GM18873 (cell line): ENCODE data around the gene CCHCR1.
"Not testable (repeated sequence)": the region's sequence is repeated elsewhere in the genome, so short reads cannot be mapped to it uniquely, and the experiment has no call there.

ENCODE experiments used
- ATAC-seq: cut with Tn5 transposase; IDR thresholded peaks from one replicate; pipeline ENCODE4 v1.9.1; 2021; ENCODE audit warnings: mild to moderate bottlenecking, moderate library complexity, moderate number of reproducible peaks; ENCODE audit not compliant: unreplicated experiment, low FRiP score

The CCHCR1 gene

GRCh38 chr6:31157513-31158139, at the start of gene CCHCR1:
CCHCR1 (minus strand) TSS chr6:31157802; CDS start chr6:31157600, 202 bp downstream.
- ATAC-seq = no peak

- ATAC-seq = no peak
Measured at GRCh38 chr6:31205638-31206037, 48.0 kb upstream of the CCHCR1 start.

- ATAC-seq = no peak
Measured at GRCh38 chr6:31204751-31205145, 47.1 kb upstream of the CCHCR1 start.

- peak; percentile 55 for ATAC-seq
Measured at GRCh38 chr6:31203345-31203979, 45.9 kb upstream of the CCHCR1 start.

GRCh38 chr6:31202259-31203166, 44.9 kb upstream of the CCHCR1 start:
- ATAC-seq = no peak

- not testable (repeated sequence) for ATAC-seq
Measured at GRCh38 chr6:31199105-31199452, 41.5 kb upstream of the CCHCR1 start.

- ATAC-seq = peak; percentile 49
Measured at GRCh38 chr6:31197559-31198305, 40.1 kb upstream of the CCHCR1 start.

- not testable (repeated sequence) for ATAC-seq
Measured at GRCh38 chr6:31196251-31197022, 38.8 kb upstream of the CCHCR1 start.

GRCh38 chr6:31195308-31195979, 37.8 kb upstream of the CCHCR1 start:
- not testable (repeated sequence) for ATAC-seq

GRCh38 chr6:31194061-31194834, 36.6 kb upstream of the CCHCR1 start:
- ATAC-seq = no peak

- ATAC-seq = no peak
Measured at GRCh38 chr6:31193206-31193605, 35.6 kb upstream of the CCHCR1 start.

- not testable (repeated sequence) for ATAC-seq
Measured at GRCh38 chr6:31192431-31193105, 35.0 kb upstream of the CCHCR1 start.

GRCh38 chr6:31190488-31190887, 32.9 kb upstream of the CCHCR1 start:
- no peak for ATAC-seq

- not testable (repeated sequence) for ATAC-seq
Measured at GRCh38 chr6:31189223-31189622, 31.6 kb upstream of the CCHCR1 start.

- no peak for ATAC-seq
Measured at GRCh38 chr6:31187780-31188194, 30.2 kb upstream of the CCHCR1 start.

- ATAC-seq = no peak
Measured at GRCh38 chr6:31186052-31186734, 28.6 kb upstream of the CCHCR1 start.

GRCh38 chr6:31185695-31186051, 28.1 kb upstream of the CCHCR1 start:
- ATAC-seq = not testable (repeated sequence)
